ENCODE data around the gene L3HYPDH. TPM values are rescaled to one million over a fixed set of nuclear protein-coding genes. Genes with fewer than 3 reads are reported as not detected.

The L3HYPDH gene
- total and polyA plus RNA-seq, 9 donors: 15.5 to 25.0 (median 21.7) TPM

DNA sequence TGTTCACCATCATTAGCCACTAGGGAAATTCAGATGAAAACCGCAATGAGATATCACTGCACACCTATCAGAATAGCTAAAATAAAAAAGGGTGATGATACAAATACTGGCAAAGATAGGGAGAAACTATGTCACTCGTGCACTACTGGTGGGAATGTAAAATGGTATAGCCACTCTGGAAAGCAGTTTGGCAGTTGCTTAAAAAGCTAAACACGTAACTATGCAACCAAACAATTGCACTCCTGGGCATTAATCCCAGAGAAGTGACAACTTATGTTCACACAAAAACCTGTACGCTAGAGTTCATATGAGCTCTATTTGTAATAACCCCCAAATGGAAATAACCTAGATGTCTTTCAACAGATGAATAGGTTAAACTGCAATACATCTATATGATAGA is 54.4 kb downstream of the L3HYPDH start:
- no peaks in the 10 kb centered on the region for H3K36me3 ChIP-seq (ENCODE audit: control insufficient read depth, insufficient read depth, low read length)
- WGBS (ENCODE audit: insufficient coverage): no CpG with 5 or more reads among the region's 4 CpGs
- no peaks in the 10 kb centered on the region for H3K27me3 ChIP-seq (ENCODE audit: control insufficient read depth, insufficient read depth, low read length)
- DNase-seq: no peak
- peaks cover 33% of the 10 kb centered on the region for H3K4me1 ChIP-seq (ENCODE audit: control insufficient read depth, insufficient read depth, low read length)
- H3K9me3 ChIP-seq (replicated peaks; ENCODE audit: control insufficient read depth, low read depth, low read length): no peaks in the 10 kb centered on the region
- H3K4me3 ChIP-seq (ENCODE audit: low read length): no peak overlapping the region
- no peak overlapping the region for H3K27ac ChIP-seq (ENCODE audit: low read length)

DNA sequence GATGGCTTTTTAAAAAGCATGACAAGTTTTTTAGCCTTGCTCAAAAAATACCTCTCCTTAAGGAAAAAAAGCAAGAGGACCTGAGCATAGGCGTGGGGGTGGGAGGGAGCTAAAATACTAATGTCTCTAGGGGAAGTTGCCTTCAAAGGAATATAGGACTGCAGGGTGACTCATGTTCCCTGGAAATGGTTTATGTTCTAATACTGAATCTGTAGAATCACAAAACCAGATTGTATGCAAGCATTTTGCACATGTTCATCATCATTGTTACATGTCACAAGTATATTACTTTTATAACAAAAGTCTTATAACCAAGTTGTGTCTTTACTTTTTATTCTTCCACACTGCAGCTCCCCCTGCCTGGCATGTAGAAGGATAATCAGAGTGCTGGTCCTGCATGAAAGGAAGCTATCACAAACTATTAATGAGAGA is 55.6 kb downstream of the L3HYPDH start:
- Histone ChIP-seq H3K9me3 (replicated peaks; ENCODE audit: control insufficient read depth, low read depth, low read length) (no peaks in the 10 kb centered on the region), H3K4me3 (ENCODE audit: low read length) (no peak overlapping the region), H3K27me3 (ENCODE audit: control insufficient read depth, insufficient read depth, low read length) (no peaks in the 10 kb centered on the region), H3K36me3 (ENCODE audit: control insufficient read depth, insufficient read depth, low read length) (no peaks in the 10 kb centered on the region), H3K27ac (ENCODE audit: low read length) (peak overlapping the region; percentile 83), H3K4me1 (ENCODE audit: control insufficient read depth, insufficient read depth, low read length) (peaks cover 37% of the 10 kb centered on the region)
- WGBS (ENCODE audit: insufficient coverage): no CpG with 5 or more reads among the region's 1 CpG
- DNase-seq: peak; percentile 84

DNA sequence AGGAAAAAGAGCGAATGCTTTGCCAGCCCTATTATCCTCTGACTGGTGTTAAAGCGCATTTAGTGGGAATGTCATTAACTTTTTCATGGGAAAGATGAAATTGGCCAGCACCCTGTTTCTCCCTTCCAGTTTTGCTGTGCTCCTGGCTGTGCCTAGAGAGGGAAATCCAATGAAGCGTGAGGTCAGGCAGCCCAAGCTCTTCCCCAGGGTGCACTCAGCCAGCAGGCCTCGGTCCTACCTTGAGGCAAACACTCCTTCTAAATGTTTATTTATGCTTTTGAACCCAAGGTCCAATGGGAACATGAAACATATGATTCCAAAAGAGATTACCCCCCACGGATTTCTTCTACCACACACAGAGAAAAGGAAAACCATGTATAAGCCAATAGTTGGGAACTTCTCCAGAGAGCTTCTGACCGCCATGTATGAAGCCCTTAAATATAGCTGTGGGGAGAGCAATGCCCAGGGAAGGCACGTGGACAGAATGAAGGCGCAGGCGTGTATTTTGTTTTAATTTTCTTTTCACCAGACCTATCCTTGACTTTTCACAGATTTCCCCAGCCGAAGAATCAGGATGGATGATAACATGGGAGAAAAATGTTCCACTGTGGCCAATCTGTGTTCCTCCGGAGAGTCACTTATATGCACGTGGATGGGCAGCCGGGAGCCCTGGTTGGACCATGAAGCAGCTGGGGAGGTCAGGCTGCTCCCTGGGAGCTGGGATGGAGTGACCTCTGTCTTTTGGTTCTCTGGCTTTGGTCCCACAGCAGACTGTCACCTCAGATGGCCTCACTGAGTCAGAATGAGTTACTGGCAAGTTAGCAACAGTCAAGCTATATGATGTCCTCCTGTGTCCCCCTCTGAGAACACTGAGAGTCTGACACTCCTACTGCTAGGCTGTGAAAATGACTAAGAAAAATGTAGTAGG is 56.3 kb downstream of the L3HYPDH start:
- no peaks in the 10 kb centered on the region for H3K9me3 ChIP-seq (replicated peaks; ENCODE audit: control insufficient read depth, low read depth, low read length)
- no peaks in the 10 kb centered on the region for H3K36me3 ChIP-seq (ENCODE audit: control insufficient read depth, insufficient read depth, low read length)
- peak overlapping the region; percentile 83 for H3K27ac ChIP-seq (ENCODE audit: low read length)
- H3K4me1 ChIP-seq (ENCODE audit: control insufficient read depth, insufficient read depth, low read length): peaks cover 40% of the 10 kb centered on the region
- no peak overlapping the region for H3K4me3 ChIP-seq (ENCODE audit: low read length)
- DNase-seq: peak; percentile 87
- H3K27me3 ChIP-seq (ENCODE audit: control insufficient read depth, insufficient read depth, low read length): no peaks in the 10 kb centered on the region
- 42% methylated on average over 5 of the region's 13 CpGs for WGBS (ENCODE audit: insufficient coverage)

- Histone ChIP-seq H3K36me3 (ENCODE audit: control insufficient read depth, insufficient read depth, low read length) (no peaks in the 10 kb centered on the region), H3K4me1 (ENCODE audit: control insufficient read depth, insufficient read depth, low read length) (peaks cover 49% of the 10 kb centered on the region), H3K4me3 (ENCODE audit: low read length) (no peak overlapping the region), H3K9me3 (replicated peaks; ENCODE audit: control insufficient read depth, low read depth, low read length) (no peaks in the 10 kb centered on the region), H3K27ac (ENCODE audit: low read length) (peak overlapping the region; percentile 66), H3K27me3 (ENCODE audit: control insufficient read depth, insufficient read depth, low read length) (no peaks in the 10 kb centered on the region)
- WGBS (ENCODE audit: insufficient coverage): no CpG with 5 or more reads among the region's 3 CpGs
- DNase-seq: peak; percentile 93
These were observed 58.8 kb downstream of the L3HYPDH start for GRCh38 chr14:59425322-59425935.

DNA sequence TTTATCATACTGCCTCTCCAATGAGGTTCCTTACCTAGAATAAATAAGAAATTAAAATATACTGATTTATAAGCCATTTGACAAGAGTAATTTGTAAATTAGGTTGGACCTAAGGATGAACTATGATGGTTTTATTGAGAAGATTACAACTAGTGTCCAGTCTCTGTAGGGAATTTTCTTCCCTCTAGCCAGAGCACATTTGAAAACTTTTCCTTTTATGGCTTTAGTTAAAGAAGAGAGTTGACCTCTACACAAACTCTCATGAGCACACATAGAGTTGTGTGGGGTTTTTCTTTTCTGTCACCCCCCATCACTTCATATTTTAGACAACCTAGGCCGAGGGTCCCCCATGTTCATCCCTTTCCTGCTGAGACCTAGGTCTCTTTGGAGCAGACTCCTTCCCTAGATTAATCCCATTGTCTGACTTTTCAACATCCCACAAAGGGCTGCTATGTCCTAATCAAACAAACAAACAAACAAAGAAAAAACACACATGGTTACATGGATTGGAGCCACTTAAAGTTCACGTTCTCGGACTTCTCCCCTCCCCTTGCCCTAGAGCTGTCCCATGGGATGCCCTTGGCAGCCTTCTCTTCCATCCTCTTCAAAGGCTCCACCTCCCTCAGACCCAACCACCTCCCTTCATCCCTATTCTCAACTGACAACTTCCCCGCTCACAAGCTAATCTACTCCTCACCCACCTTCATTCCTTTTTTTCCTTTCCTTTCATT is 59.7 kb downstream of the L3HYPDH start:
- peak overlapping the region; percentile 66 for H3K27ac ChIP-seq (ENCODE audit: low read length)
- WGBS (ENCODE audit: insufficient coverage): 20% methylated on average over 4 of the region's 4 CpGs
- H3K9me3 ChIP-seq (replicated peaks; ENCODE audit: control insufficient read depth, low read depth, low read length): no peaks in the 10 kb centered on the region
- H3K4me1 ChIP-seq (ENCODE audit: control insufficient read depth, insufficient read depth, low read length): peaks cover 49% of the 10 kb centered on the region
- H3K27me3 ChIP-seq (ENCODE audit: control insufficient read depth, insufficient read depth, low read length): no peaks in the 10 kb centered on the region
- H3K4me3 ChIP-seq (ENCODE audit: low read length): no peak overlapping the region
- DNase-seq: peak; percentile 90
- H3K36me3 ChIP-seq (ENCODE audit: control insufficient read depth, insufficient read depth, low read length): no peaks in the 10 kb centered on the region

Other genes with a start within 250 kb of the L3HYPDH start
- gene GPR135, start 19.0 kb downstream of the L3HYPDH start, total RNA-seq: 2.3 TPM
- gene GPR135, start 19.0 kb downstream of the L3HYPDH start, polyA plus RNA-seq (ENCODE audit: insufficient read depth in 1 of 8, insufficient read length in 8 of 8, low replicate concordance in 1 of 8): 1 to 10 TPM; 1.6 to 4.6 (median 2.6) TPM
- 46.1 TPM for gene JKAMP, start 109 bp upstream of the L3HYPDH start, total RNA-seq
- 10 to 100 TPM; 40.3 to 47.1 (median 42.5) TPM for gene JKAMP, start 109 bp upstream of the L3HYPDH start, polyA plus RNA-seq (ENCODE audit: insufficient read depth in 1 of 8, insufficient read length in 8 of 8, low replicate concordance in 1 of 8)
- gene CCDC175, start 92.4 kb upstream of the L3HYPDH start, total RNA-seq: not detected
- not detected for gene CCDC175, start 92.4 kb upstream of the L3HYPDH start, polyA plus RNA-seq (ENCODE audit: insufficient read depth in 1 of 8, insufficient read length in 8 of 8, low replicate concordance in 1 of 8)

Data from muscle of leg (tissue), 11 donors.